Measurements from ENCODE around the gene LRRC63. TPM values are rescaled to one million over a fixed set of nuclear protein-coding genes. Genes with fewer than 3 reads are reported as not detected.
A peak's percentile ranks its signal among the peaks of the same experiment; 100 is the strongest.

Gene LRRC63
- total and polyA plus RNA-seq, 9 of the 15 experiments (the other 6 are each of a cell fraction or from before 2014, with no cell fraction given), result 0.07 to 0.41 (median 0.24) TPM; not detected in 1

GRCh38 chr13:46281779-46282178 lies 70.1 kb downstream of the LRRC63 start (continued):
- TF ChIP-seq CGGBP1 (CRISPR knock-in tag; IDR thresholded peaks at IDR 0.05), result no peak
- no peak for TF ChIP-seq RB1 (IDR thresholded peaks at IDR 0.05; ENCODE audit: low read depth)
- TF ChIP-seq MNT (conservative IDR thresholded peaks at IDR 0.05), result peak in 1 of 2 experiments; percentile 55; a peak in 3 of 4 replicates
- TF ChIP-seq PKNOX1 (IDR thresholded peaks at IDR 0.05), result peak; percentile 23; the same call in 1 of the 2 replicates
- peak in 1 of 2 experiments; percentile 71; a peak in 1 of 4 replicates for TF ChIP-seq FOXA3 (CRISPR knock-in tag; conservative IDR thresholded peaks at IDR 0.05 in 1 of 2, IDR thresholded peaks at IDR 0.05 in 1 of 2)
- 0 out of 2 replicates have a peak, but pooled peaks have one; percentile 17 for TF ChIP-seq HBP1 (CRISPR knock-in tag; IDR thresholded peaks at IDR 0.05)
- TF ChIP-seq ZNF133 (CRISPR knock-in tag; IDR thresholded peaks at IDR 0.05), result no peak
- TF ChIP-seq ATF6 (CRISPR knock-in tag; IDR thresholded peaks at IDR 0.05), result no peak
- peak; percentile 63 for TF ChIP-seq MAFK (IDR thresholded peaks at IDR 0.05; ENCODE audit: low read length)
- TF ChIP-seq HINFP (tag; conservative IDR thresholded peaks at IDR 0.05; ENCODE audit: low read depth), result no peak
- TF ChIP-seq CREB5 (CRISPR knock-in tag; IDR thresholded peaks at IDR 0.05), result no peak
- TF ChIP-seq NFIC (IDR thresholded peaks at IDR 0.05), result peak; percentile 12; the same call in 1 of the 2 replicates
- TF ChIP-seq GATAD2B (IDR thresholded peaks at IDR 0.05; ENCODE audit: borderline replicate concordance), result 0 out of 2 replicates have a peak, but pooled peaks have one; percentile 38
- no peak for TF ChIP-seq ZBTB9 (CRISPR knock-in tag; IDR thresholded peaks at IDR 0.05)
- TF ChIP-seq NFE2 (IDR thresholded peaks at IDR 0.05; ENCODE audit: low read depth), result peak; percentile 83
- TF ChIP-seq KAT2B (IDR thresholded peaks at IDR 0.05; ENCODE audit: low read depth, low read length), result no peak
- TF ChIP-seq NCOA4 (IDR thresholded peaks at IDR 0.05; ENCODE audit: partially characterized antibody), result no peak

All from K562 (cell line).